Measurements from ENCODE around the gene FARP1.

FARP1 gene

DNA sequence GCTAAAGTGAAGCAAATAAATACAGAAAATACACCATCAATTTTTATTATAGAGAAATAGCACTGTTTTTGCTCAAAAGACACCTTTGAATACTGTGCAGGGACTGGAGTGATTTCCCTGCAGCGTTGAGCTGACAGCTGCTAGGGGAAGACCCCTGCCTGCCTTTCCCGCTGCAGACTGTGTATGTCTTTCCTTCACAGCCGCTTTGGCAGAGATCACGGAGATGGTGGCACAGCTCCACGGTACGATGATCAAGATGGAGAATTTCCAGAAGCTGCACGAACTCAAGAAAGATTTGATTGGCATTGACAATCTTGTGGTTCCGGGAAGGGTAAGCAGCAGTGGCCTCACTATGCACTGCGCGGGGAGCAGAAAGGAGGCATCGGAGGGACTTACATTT is 292.5 kb downstream of the FARP1 start:
- Histone ChIP-seq H3K4me1 (peaks cover 43% of the 10 kb centered on the region), H4K20me1 (peaks cover under 1% of the 10 kb centered on the region; the same call in 1 of the 2 replicates), H3K9me3 (no peaks in the 10 kb centered on the region), H3K9ac (no peak overlapping the region), H3K4me2 (no peak overlapping the region), H3K4me3 (no peak overlapping the region), H3K27me3 (no peaks in the 10 kb centered on the region), H3K27ac (no peak overlapping the region), H3K36me3 (peaks cover 19% of the 10 kb centered on the region)
- TF ChIP-seq Cebpa-rat (IDR thresholded peaks at IDR 0.05) = no peak

DNA sequence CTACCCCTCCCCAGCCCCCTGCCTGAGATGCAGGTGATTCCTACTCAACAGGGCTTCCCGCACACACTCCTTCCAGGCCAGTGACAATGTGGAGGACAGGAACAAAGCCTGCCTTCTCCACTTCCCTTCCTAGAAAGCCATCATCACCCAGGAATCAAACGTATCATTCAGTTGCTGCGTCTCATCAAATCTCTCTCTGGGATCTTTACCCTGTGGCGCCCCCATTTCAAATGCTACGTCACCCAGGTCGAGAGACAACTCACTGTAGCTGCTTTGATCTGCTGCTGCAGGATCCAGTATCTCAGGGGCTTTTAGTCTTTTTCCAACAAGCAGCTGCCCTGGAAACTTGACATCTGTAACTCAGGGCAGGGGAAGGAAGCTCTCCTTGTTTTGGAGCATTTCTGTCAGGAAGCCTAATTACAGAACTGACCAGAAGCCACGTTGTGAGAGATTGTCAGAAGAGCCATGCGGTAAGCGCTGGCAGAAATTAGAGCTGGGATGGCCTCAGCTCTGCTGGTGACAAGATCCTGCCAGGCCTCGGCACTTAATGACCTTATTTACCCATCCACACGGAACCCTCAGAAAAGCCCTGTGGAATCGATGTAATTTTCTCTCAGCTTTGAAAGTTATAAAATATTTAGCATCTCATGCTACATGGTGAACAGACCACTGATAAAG is 293.5 kb downstream of the FARP1 start:
- H3K4me2 ChIP-seq = no peak overlapping the region
- H3K27me3 ChIP-seq = no peaks in the 10 kb centered on the region
- no peak overlapping the region for H3K27ac ChIP-seq

DNA sequence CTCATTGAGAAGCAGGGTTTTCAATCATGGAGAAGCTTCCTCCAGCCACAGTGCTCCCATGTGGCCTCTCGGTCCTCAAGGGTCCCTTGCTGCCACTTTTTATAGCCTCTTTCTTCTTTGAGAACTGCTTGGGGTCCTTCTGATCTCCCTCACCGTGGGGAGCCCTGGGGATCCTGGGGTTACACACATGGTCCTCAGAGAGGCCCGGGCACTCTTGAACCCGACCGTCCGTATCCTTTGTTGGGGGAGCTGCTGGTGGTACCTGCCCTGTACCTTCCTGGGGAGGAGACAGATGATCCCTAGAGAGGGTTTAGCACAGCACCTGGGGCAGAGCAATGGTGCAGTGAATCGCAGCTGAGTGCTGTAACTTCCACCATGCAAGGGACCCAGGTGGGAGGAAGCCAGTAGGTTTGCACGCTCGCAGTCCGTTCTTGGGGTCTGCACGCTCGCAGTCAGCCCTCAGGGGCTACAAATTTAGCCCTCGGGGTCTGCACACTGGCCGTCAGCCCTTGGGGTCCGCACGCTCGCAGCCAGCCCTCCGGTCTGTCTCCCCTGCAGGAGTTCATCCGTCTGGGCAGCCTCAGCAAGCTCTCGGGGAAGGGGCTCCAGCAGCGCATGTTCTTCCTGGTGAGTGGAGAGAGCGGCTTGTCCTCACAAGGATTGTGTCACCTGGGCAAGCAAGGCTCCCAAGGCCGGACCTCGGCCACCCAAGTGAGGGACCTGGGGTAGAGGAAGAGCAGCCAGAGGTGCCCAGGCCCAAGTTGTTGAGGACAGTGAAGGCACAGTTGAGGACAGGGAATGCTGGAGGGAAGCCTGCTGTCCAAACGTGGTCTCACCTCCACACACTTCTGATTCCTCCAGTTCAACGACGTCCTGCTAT is 295.6 kb downstream of the FARP1 start:
- Histone ChIP-seq H3K36me3 (peaks cover 32% of the 10 kb centered on the region), H3K27ac (no peak overlapping the region), H3K9ac (no peak overlapping the region), H3K9me3 (no peaks in the 10 kb centered on the region), H4K20me1 (peaks cover 30% of the 10 kb centered on the region; the same call in 1 of the 2 replicates), H3K27me3 (no peaks in the 10 kb centered on the region), H3K4me2 (peak overlapping the region; percentile 61), H3K4me1 (peaks cover 37% of the 10 kb centered on the region), H3K4me3 (no peak overlapping the region)
- no peak for TF ChIP-seq Cebpa-rat (IDR thresholded peaks at IDR 0.05)

More for the DNA sequence above, 293.5 kb downstream of the FARP1 start:
- H3K9ac ChIP-seq = no peak overlapping the region
- H4K20me1 ChIP-seq = peaks cover 10% of the 10 kb centered on the region; the same call in 1 of the 2 replicates
- peaks cover 41% of the 10 kb centered on the region for H3K4me1 ChIP-seq
- H3K4me3 ChIP-seq = no peak overlapping the region
- peaks cover 29% of the 10 kb centered on the region for H3K36me3 ChIP-seq
- TF ChIP-seq Cebpa-rat (IDR thresholded peaks at IDR 0.05) = no peak
- no peaks in the 10 kb centered on the region for H3K9me3 ChIP-seq

DNA sequence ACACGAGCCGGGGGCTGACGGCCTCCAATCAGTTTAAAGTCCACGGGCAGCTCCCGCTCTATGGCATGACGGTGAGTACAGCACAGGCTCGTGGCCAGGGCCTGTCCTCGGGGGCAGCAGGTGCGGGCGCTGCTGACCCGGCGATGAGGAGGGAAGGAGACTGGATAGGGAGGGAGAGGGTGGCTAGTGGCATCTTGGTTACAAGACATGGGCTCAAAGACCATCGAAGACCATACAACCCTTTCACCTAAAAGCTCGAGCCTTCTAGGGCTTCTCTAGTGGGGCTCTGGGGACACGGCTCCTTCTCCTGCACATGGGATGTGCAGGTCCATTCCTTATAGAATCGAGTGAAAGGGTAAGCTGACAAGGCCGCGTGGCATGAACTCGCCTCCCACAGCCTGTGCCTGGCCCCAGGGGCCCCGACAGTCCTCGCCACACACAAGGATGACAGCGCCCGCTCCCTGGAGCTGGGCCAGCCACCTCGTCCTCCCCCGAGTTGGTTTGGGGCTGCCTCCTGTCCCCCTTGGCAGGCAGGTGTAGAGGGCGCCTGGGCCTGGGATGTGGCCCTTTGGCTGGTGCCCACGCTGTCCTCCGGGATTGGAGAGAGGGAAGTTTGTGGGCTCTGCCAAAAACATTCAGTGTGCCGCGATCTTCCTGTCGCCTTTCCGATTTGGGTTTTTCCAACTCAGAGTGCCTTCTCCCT is 296.4 kb downstream of the FARP1 start:
- peaks cover 34% of the 10 kb centered on the region; the same call in 1 of the 2 replicates for H4K20me1 ChIP-seq
- TF ChIP-seq Cebpa-rat (IDR thresholded peaks at IDR 0.05) = no peak
- no peak overlapping the region for H3K9ac ChIP-seq
- H3K4me2 ChIP-seq = no peak overlapping the region
- no peaks in the 10 kb centered on the region for H3K27me3 ChIP-seq
- H3K4me3 ChIP-seq = no peak overlapping the region
- H3K36me3 ChIP-seq = peaks cover 39% of the 10 kb centered on the region
- H3K4me1 ChIP-seq = peaks cover 37% of the 10 kb centered on the region
- no peak overlapping the region for H3K27ac ChIP-seq
- no peaks in the 10 kb centered on the region for H3K9me3 ChIP-seq

DNA sequence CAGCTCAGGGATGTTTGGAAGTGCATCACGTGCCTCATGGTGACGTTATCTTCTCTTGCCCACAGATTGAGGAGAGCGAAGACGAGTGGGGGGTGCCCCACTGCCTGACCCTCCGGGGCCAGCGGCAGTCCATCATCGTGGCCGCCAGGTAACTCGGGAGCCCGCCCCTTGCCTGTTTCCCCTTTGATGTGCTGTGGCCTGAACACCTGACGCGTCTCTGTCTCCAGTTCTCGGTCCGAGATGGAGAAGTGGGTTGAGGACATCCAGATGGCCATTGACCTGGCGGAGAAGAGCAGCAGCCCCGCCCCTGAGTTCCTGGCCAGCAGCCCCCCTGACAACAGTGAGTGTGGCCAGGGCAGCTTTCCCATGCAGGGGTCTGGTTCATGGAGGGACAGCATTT is 297.0 kb downstream of the FARP1 start:
- Histone ChIP-seq H3K27me3 (no peaks in the 10 kb centered on the region), H3K9ac (no peak overlapping the region), H3K4me1 (peaks cover 37% of the 10 kb centered on the region), H3K9me3 (no peaks in the 10 kb centered on the region), H4K20me1 (peaks cover 37% of the 10 kb centered on the region), H3K27ac (no peak overlapping the region), H3K36me3 (peaks cover 39% of the 10 kb centered on the region), H3K4me2 (no peak overlapping the region), H3K4me3 (no peak overlapping the region)
- no peak for TF ChIP-seq Cebpa-rat (IDR thresholded peaks at IDR 0.05)

DNA sequence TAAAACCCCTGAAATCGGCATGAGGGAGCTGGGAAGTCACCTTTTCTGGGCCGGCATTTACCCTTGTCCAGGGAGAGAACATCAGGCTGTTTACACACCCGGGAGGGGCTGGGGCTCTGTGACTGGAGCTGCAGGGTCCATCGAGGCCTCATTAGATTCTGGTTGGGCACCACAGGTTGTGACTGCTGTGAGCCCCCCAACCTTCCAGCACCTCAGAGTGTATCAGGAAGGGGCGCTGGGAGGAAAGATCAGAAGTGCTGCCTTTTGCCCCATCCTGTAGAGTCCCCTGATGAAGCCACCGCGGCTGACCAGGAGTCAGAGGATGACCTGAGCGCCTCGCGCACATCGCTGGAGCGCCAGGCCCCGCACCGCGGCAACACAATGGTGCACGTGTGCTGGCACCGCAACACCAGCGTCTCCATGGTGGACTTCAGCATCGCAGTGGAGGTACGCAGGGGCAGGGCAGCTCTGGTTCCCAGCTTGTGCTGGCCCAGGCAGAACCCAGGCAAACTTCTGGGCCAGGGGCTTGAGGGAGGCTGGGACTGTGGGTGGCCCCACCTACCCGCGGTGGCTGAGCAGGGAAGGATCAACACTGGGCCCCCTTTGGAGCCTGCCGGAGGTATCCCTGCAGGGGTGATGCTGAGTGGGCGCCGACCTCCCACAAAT is 297.6 kb downstream of the FARP1 start:
- H3K4me2 ChIP-seq = 0 out of 2 replicates have a peak overlapping the region, but pooled peaks have one; percentile 3
- peaks cover 43% of the 10 kb centered on the region for H4K20me1 ChIP-seq
- H3K27ac ChIP-seq = no peak overlapping the region
- H3K4me1 ChIP-seq = peaks cover 43% of the 10 kb centered on the region
- H3K9ac ChIP-seq = no peak overlapping the region
- no peak for TF ChIP-seq Cebpa-rat (IDR thresholded peaks at IDR 0.05)
- H3K9me3 ChIP-seq = no peaks in the 10 kb centered on the region
- H3K36me3 ChIP-seq = peaks cover 37% of the 10 kb centered on the region
- no peaks in the 10 kb centered on the region for H3K27me3 ChIP-seq
- no peak overlapping the region for H3K4me3 ChIP-seq

DNA sequence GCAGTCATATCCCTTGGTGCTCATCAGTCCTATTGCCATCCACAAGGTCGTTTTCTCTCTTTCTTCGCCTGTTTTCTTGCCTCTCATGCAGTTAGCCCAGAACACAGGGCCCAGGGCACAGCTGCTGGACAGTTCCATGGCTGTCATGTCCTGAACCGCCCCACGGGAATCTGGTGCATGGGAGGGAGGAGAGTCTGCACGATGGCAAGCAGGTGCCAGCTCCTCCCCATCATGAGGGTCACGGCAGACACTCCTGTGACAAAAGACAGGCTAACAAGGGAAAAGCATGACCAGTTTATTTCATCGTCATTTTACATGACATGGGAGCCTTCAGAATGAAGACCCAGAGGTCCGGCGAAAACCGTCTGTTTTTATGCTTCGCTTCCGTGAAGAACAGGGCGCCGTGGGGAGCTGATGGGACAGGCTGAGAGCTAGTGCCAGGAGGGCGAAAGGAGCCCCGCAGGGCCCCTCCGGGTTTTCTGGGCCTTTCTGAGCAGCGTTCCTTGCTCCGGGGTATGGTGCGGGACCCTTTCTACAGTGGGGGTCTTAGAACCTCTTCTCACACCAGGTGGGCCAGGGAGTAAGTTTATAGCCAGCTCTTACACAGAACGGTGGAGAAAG is 298.3 kb downstream of the FARP1 start:
- peaks cover 36% of the 10 kb centered on the region for H3K36me3 ChIP-seq

DNA sequence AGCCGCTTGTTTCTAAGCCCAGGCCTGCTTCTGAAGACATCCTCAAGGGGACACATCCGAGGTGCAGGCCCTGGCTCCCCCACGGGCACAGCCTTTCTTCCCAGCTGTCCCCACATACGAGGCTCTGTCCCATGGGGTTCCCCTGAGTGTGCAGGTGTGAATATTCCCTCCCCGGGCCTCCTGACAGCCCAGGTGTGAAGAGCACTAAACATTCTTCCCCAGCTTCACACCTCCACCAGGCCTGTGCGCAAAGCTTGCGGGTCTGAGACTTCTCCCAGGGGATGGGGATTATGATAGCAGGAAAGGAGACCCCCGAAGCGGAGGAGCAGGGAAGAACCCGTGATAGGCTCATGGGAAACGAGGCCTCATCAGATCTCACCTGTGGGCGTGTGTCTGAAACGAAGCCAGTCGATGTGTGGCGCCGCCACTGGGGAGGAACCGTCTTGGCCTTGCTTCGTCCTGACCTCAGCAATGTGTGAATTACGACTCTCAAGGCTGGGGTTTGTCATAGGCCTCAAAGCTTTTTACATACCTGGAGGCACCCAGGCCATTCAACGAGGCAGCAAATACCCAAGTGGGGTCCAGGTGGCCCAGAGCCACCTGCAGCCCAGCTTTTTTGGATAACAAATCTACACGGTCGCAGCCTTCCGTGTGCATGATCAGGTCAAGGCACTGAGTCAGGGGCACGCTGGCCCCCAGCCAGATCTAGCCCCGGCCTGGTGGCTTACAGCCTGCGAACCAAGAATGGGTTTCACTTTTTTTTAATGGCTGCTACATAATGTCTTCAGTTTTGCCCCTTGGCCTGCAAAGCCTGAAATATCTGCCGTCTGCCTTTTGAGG is 299.7 kb downstream of the FARP1 start:
- Histone ChIP-seq H3K9me3 (no peaks in the 10 kb centered on the region), H3K4me2 (no peak overlapping the region), H3K27ac (no peak overlapping the region), H3K9ac (no peak overlapping the region), H3K4me1 (peaks cover 48% of the 10 kb centered on the region), H3K4me3 (no peak overlapping the region), H4K20me1 (peaks cover 64% of the 10 kb centered on the region), H3K27me3 (no peaks in the 10 kb centered on the region), H3K36me3 (peaks cover 45% of the 10 kb centered on the region)
- TF ChIP-seq Cebpa-rat (IDR thresholded peaks at IDR 0.05) = no peak

More for the DNA sequence above, 298.3 kb downstream of the FARP1 start:
- Histone ChIP-seq H3K27ac (no peak overlapping the region), H3K9ac (no peak overlapping the region), H3K9me3 (no peaks in the 10 kb centered on the region), H4K20me1 (peaks cover 50% of the 10 kb centered on the region), H3K4me2 (peak overlapping the region; percentile 3; the same call in 1 of the 2 replicates), H3K4me3 (no peak overlapping the region), H3K4me1 (peaks cover 49% of the 10 kb centered on the region), H3K27me3 (no peaks in the 10 kb centered on the region)
- no peak for TF ChIP-seq Cebpa-rat (IDR thresholded peaks at IDR 0.05)
